ENCODE data around the gene LRFN2.

- TF ChIP-seq CTCF (IDR thresholded peaks at IDR 0.05), result no peak
- TF ChIP-seq TAF1 (IDR thresholded peaks at IDR 0.05; ENCODE audit: borderline replicate concordance, low read depth, low read length), result no peak
- TF ChIP-seq GATA2 (CRISPR knock-in tag; IDR thresholded peaks at IDR 0.05), result no peak
- no peak for TF ChIP-seq FOXM1 (IDR thresholded peaks at IDR 0.05; ENCODE audit: low read depth)
- TF ChIP-seq RAD21 (IDR thresholded peaks at IDR 0.05; ENCODE audit: low read length), result no peak
- no peak for TF ChIP-seq TEAD4 (IDR thresholded peaks at IDR 0.05; ENCODE audit: borderline replicate concordance, insufficient read depth)
Observed at GRCh38 chr6:40443842-40444241, 143.3 kb downstream of the LRFN2 start.
